ENCODE results near the gene RTF1. TPM values are rescaled to one million over a fixed set of nuclear protein-coding genes. Genes with fewer than 3 reads are reported as not detected.
"Not testable (repeated sequence)": the region's sequence is repeated elsewhere in the genome, so short reads cannot be mapped to it uniquely, and the experiment has no call there.

Gene RTF1
- total RNA-seq (2012; rRNA removed), result 25.8 and 27.4 TPM in 2 replicates

- peak within 1 kb of the TSS; percentile 86 for H3K4me3 ChIP-seq (ENCODE audit: low read length)
- H3K36me3 ChIP-seq (ENCODE audit: insufficient read depth, low read length), result no peaks in the 10 kb centered on the region
- peak within 1 kb of the TSS; percentile 92 for H3K9ac ChIP-seq (ENCODE audit: low read depth, low read length)
- H3K4me2 ChIP-seq (ENCODE audit: low read length), result peak within 1 kb of the TSS; percentile 94
- peaks cover 10% of the 10 kb centered on the region for H3K4me1 ChIP-seq (ENCODE audit: control insufficient read depth, insufficient read depth, low read length)
- H3K9me3 ChIP-seq (replicated peaks; ENCODE audit: low read length), result no peaks in the 10 kb centered on the region
- H3K27me3 ChIP-seq (ENCODE audit: control insufficient read depth, insufficient read depth, low read length), result no peaks in the 10 kb centered on the region
These were observed at the start of gene RTF1 for GRCh38 chr15:41416742-41417417. Gene RTF1 (plus strand): TSS chr15:41417095. CDS start chr15:41417116, 21 bp downstream.

GRCh38 chr15:41367418-41367817, 49.5 kb upstream of the RTF1 start:
- Histone ChIP-seq H3K4me2 (ENCODE audit: low read length) (no peak overlapping the region), H3K4me1 (ENCODE audit: control insufficient read depth, insufficient read depth, low read length) (no peaks in the 10 kb centered on the region), H3K4me3 (ENCODE audit: low read length) (no peak overlapping the region), H3K27me3 (ENCODE audit: control insufficient read depth, insufficient read depth, low read length) (no peaks in the 10 kb centered on the region), H3K9me3 (replicated peaks; ENCODE audit: low read length) (no peaks in the 10 kb centered on the region), H3K36me3 (ENCODE audit: insufficient read depth, low read length) (peaks cover 29% of the 10 kb centered on the region), H3K9ac (ENCODE audit: low read depth, low read length) (no peak overlapping the region)

GRCh38 chr15:41377978-41378377, 38.9 kb upstream of the RTF1 start:
- H3K9me3 ChIP-seq (replicated peaks; ENCODE audit: low read length), result no peaks in the 10 kb centered on the region
- H3K9ac ChIP-seq (ENCODE audit: low read depth, low read length), result no peak overlapping the region
- H3K36me3 ChIP-seq (ENCODE audit: insufficient read depth, low read length), result peaks cover 25% of the 10 kb centered on the region
- no peak overlapping the region for H3K4me3 ChIP-seq (ENCODE audit: low read length)
- H3K4me1 ChIP-seq (ENCODE audit: control insufficient read depth, insufficient read depth, low read length), result no peaks in the 10 kb centered on the region
- H3K27me3 ChIP-seq (ENCODE audit: control insufficient read depth, insufficient read depth, low read length), result no peaks in the 10 kb centered on the region
- no peak overlapping the region for H3K4me2 ChIP-seq (ENCODE audit: low read length)

- H3K4me1 ChIP-seq (ENCODE audit: control insufficient read depth, insufficient read depth, low read length); H3K9me3 ChIP-seq (replicated peaks; ENCODE audit: low read length); H3K9ac ChIP-seq (ENCODE audit: low read depth, low read length); H3K4me2 ChIP-seq (ENCODE audit: low read length); H3K27me3 ChIP-seq (ENCODE audit: control insufficient read depth, insufficient read depth, low read length); H3K4me3 ChIP-seq (ENCODE audit: low read length): not testable (repeated sequence)
- H3K36me3 ChIP-seq (ENCODE audit: insufficient read depth, low read length), result peaks cover 19% of the 10 kb centered on the region
These were observed 32.7 kb upstream of the RTF1 start for GRCh38 chr15:41383974-41384749.

GRCh38 chr15:41387646-41388045, 29.2 kb upstream of the RTF1 start:
- Histone ChIP-seq H3K27me3 (ENCODE audit: control insufficient read depth, insufficient read depth, low read length) (no peaks in the 10 kb centered on the region), H3K36me3 (ENCODE audit: insufficient read depth, low read length) (peaks cover 10% of the 10 kb centered on the region), H3K9me3 (replicated peaks; ENCODE audit: low read length) (no peaks in the 10 kb centered on the region), H3K4me2 (ENCODE audit: low read length) (no peak overlapping the region), H3K4me1 (ENCODE audit: control insufficient read depth, insufficient read depth, low read length) (no peaks in the 10 kb centered on the region), H3K4me3 (ENCODE audit: low read length) (no peak overlapping the region), H3K9ac (ENCODE audit: low read depth, low read length) (no peak overlapping the region)

- Histone ChIP-seq H3K9ac (ENCODE audit: low read depth, low read length) (no peak overlapping the region), H3K9me3 (replicated peaks; ENCODE audit: low read length) (no peaks in the 10 kb centered on the region)
These were observed 24.2 kb upstream of the RTF1 start for GRCh38 chr15:41392659-41393058.

GRCh38 chr15:41394924-41395323, 22.0 kb upstream of the RTF1 start:
- H3K36me3 ChIP-seq (ENCODE audit: insufficient read depth, low read length), result peaks cover 22% of the 10 kb centered on the region
- no peak overlapping the region for H3K4me2 ChIP-seq (ENCODE audit: low read length)
- no peaks in the 10 kb centered on the region for H3K27me3 ChIP-seq (ENCODE audit: control insufficient read depth, insufficient read depth, low read length)
- no peaks in the 10 kb centered on the region for H3K9me3 ChIP-seq (replicated peaks; ENCODE audit: low read length)
- no peak overlapping the region for H3K4me3 ChIP-seq (ENCODE audit: low read length)
- H3K9ac ChIP-seq (ENCODE audit: low read depth, low read length), result no peak overlapping the region
- H3K4me1 ChIP-seq (ENCODE audit: control insufficient read depth, insufficient read depth, low read length), result peaks cover 4% of the 10 kb centered on the region

More at GRCh38 chr15:41392659-41393058, 24.2 kb upstream of the RTF1 start:
- Histone ChIP-seq H3K36me3 (ENCODE audit: insufficient read depth, low read length) (peaks cover 30% of the 10 kb centered on the region), H3K4me1 (ENCODE audit: control insufficient read depth, insufficient read depth, low read length) (peaks cover 4% of the 10 kb centered on the region), H3K4me3 (ENCODE audit: low read length) (no peak overlapping the region), H3K27me3 (ENCODE audit: control insufficient read depth, insufficient read depth, low read length) (no peaks in the 10 kb centered on the region), H3K4me2 (ENCODE audit: low read length) (no peak overlapping the region)

- H3K9ac ChIP-seq (ENCODE audit: low read depth, low read length), result no peak overlapping the region
- no peak overlapping the region for H3K4me2 ChIP-seq (ENCODE audit: low read length)
- peaks cover 22% of the 10 kb centered on the region for H3K36me3 ChIP-seq (ENCODE audit: insufficient read depth, low read length)
- no peak overlapping the region for H3K4me3 ChIP-seq (ENCODE audit: low read length)
- H3K9me3 ChIP-seq (replicated peaks; ENCODE audit: low read length), result no peaks in the 10 kb centered on the region
- peaks cover 4% of the 10 kb centered on the region for H3K4me1 ChIP-seq (ENCODE audit: control insufficient read depth, insufficient read depth, low read length)
- H3K27me3 ChIP-seq (ENCODE audit: control insufficient read depth, insufficient read depth, low read length), result no peaks in the 10 kb centered on the region
These were observed 20.8 kb upstream of the RTF1 start for GRCh38 chr15:41396111-41396510.

GRCh38 chr15:41401904-41402267, 15.0 kb upstream of the RTF1 start:
- H3K9me3 ChIP-seq (replicated peaks; ENCODE audit: low read length), result no peaks in the 10 kb centered on the region
- H3K4me3 ChIP-seq (ENCODE audit: low read length), result peak overlapping the region; percentile 85
- H3K4me1 ChIP-seq (ENCODE audit: control insufficient read depth, insufficient read depth, low read length), result peaks cover 3% of the 10 kb centered on the region
- H3K27me3 ChIP-seq (ENCODE audit: control insufficient read depth, insufficient read depth, low read length), result no peaks in the 10 kb centered on the region
- peaks cover under 1% of the 10 kb centered on the region for H3K36me3 ChIP-seq (ENCODE audit: insufficient read depth, low read length)
- H3K9ac ChIP-seq (ENCODE audit: low read depth, low read length), result peak overlapping the region; percentile 91
- H3K4me2 ChIP-seq (ENCODE audit: low read length), result peak overlapping the region; percentile 71

GRCh38 chr15:41407341-41407740, 9.6 kb upstream of the RTF1 start:
- no peaks in the 10 kb centered on the region for H3K9me3 ChIP-seq (replicated peaks; ENCODE audit: low read length)
- H3K4me3 ChIP-seq (ENCODE audit: low read length), result no peak overlapping the region
- H3K27me3 ChIP-seq (ENCODE audit: control insufficient read depth, insufficient read depth, low read length), result no peaks in the 10 kb centered on the region
- H3K9ac ChIP-seq (ENCODE audit: low read depth, low read length), result no peak overlapping the region
- H3K36me3 ChIP-seq (ENCODE audit: insufficient read depth, low read length), result no peaks in the 10 kb centered on the region
- H3K4me2 ChIP-seq (ENCODE audit: low read length), result no peak overlapping the region
- peaks cover 3% of the 10 kb centered on the region for H3K4me1 ChIP-seq (ENCODE audit: control insufficient read depth, insufficient read depth, low read length)

- Histone ChIP-seq H3K27me3 (ENCODE audit: control insufficient read depth, insufficient read depth, low read length) (no peaks in the 10 kb centered on the region), H3K4me2 (ENCODE audit: low read length) (no peak overlapping the region), H3K4me1 (ENCODE audit: control insufficient read depth, insufficient read depth, low read length) (no peaks in the 10 kb centered on the region), H3K9me3 (replicated peaks; ENCODE audit: low read length) (no peaks in the 10 kb centered on the region), H3K36me3 (ENCODE audit: insufficient read depth, low read length) (no peaks in the 10 kb centered on the region), H3K9ac (ENCODE audit: low read depth, low read length) (no peak overlapping the region), H3K4me3 (ENCODE audit: low read length) (no peak overlapping the region)
These were observed 8.7 kb upstream of the RTF1 start for GRCh38 chr15:41408234-41408641.

- Histone ChIP-seq H3K9ac (ENCODE audit: low read depth, low read length) (no peak overlapping the region), H3K4me1 (ENCODE audit: control insufficient read depth, insufficient read depth, low read length) (no peaks in the 10 kb centered on the region), H3K4me3 (ENCODE audit: low read length) (no peak overlapping the region), H3K9me3 (replicated peaks; ENCODE audit: low read length) (no peaks in the 10 kb centered on the region), H3K36me3 (ENCODE audit: insufficient read depth, low read length) (no peaks in the 10 kb centered on the region), H3K4me2 (ENCODE audit: low read length) (no peak overlapping the region), H3K27me3 (ENCODE audit: control insufficient read depth, insufficient read depth, low read length) (no peaks in the 10 kb centered on the region)
These were observed 5.9 kb upstream of the RTF1 start for GRCh38 chr15:41411031-41411430.

Measured in skeletal muscle satellite cell (primary cell).